GM19043 (cell line): ENCODE measurements around the gene SMURF1.
"Not testable (repeated sequence)": the region's sequence is repeated elsewhere in the genome, so short reads cannot be mapped to it uniquely, and the experiment has no call there.

Experiments
- ATAC-seq: cut with Tn5 transposase; IDR thresholded peaks from one replicate; pipeline ENCODE4 v1.9.1; 2021; ENCODE audit warnings: low read depth; ENCODE audit not compliant: unreplicated experiment

Gene SMURF1

GRCh38 chr7:99070361-99070760 lies 73.5 kb downstream of the SMURF1 start:
- ATAC-seq = no peak

GRCh38 chr7:99061001-99061776 lies 82.7 kb downstream of the SMURF1 start:
- no peak for ATAC-seq

- ATAC-seq = no peak
Measured at GRCh38 chr7:99054781-99055180, 89.1 kb downstream of the SMURF1 start.

GRCh38 chr7:99050971-99051370 lies 92.9 kb downstream of the SMURF1 start:
- ATAC-seq = no peak

- ATAC-seq = no peak
Measured at GRCh38 chr7:99047526-99048077, 96.3 kb downstream of the SMURF1 start.

GRCh38 chr7:99046722-99047121 lies 97.2 kb downstream of the SMURF1 start:
- ATAC-seq = no peak

- ATAC-seq = not testable (repeated sequence)
Measured at GRCh38 chr7:99046262-99046661, 97.6 kb downstream of the SMURF1 start.

GRCh38 chr7:99044858-99045257 lies 99.0 kb downstream of the SMURF1 start:
- not testable (repeated sequence) for ATAC-seq

- ATAC-seq = no peak
Measured at GRCh38 chr7:99042957-99043356, 101.0 kb downstream of the SMURF1 start.

- no peak for ATAC-seq
Measured at GRCh38 chr7:99041526-99041925, 102.4 kb downstream of the SMURF1 start.

GRCh38 chr7:99040104-99040958 lies 103.6 kb downstream of the SMURF1 start:
- no peak for ATAC-seq

GRCh38 chr7:99039384-99039891 lies 104.5 kb downstream of the SMURF1 start:
- no peak for ATAC-seq

GRCh38 chr7:99038086-99038855 lies 105.6 kb downstream of the SMURF1 start:
- no peak for ATAC-seq

GRCh38 chr7:99037327-99037940 lies 106.5 kb downstream of the SMURF1 start:
- ATAC-seq = no peak

- ATAC-seq = no peak
Measured at GRCh38 chr7:99036546-99037111, 107.3 kb downstream of the SMURF1 start.

GRCh38 chr7:99035723-99036545 lies 108.0 kb downstream of the SMURF1 start:
- no peak for ATAC-seq

GRCh38 chr7:99034932-99035722 lies 108.8 kb downstream of the SMURF1 start:
- ATAC-seq = no peak

GRCh38 chr7:99033765-99034164 lies 110.1 kb downstream of the SMURF1 start:
- ATAC-seq = no peak
